Keratinocyte (primary cell): Measurements from ENCODE around the gene KRTAP12-4. TPM values are rescaled to one million over a fixed set of nuclear protein-coding genes. Genes with fewer than 3 reads are reported as not detected.

ENCODE experiments used
- DNase-seq: peaks from one replicate; pipeline ENCODE4 v3.0.0-alpha.2; 2011; ENCODE audit warnings: low read depth, missing footprints, low spot score
- FAIRE-seq: peaks from 2 replicates; lab custom pipeline; 2011; peaks lifted over from hg19 to GRCh38; lab: Jason Lieb, UNC
- H2AFZ ChIP-seq: 2 replicates; pipeline ENCODE4 v1.6.0; 2012; ENCODE audit warnings: low read length, control low read depth, inconsistent platforms; ENCODE audit not compliant: control insufficient read depth
- H3K27ac ChIP-seq: 2 replicates; pipeline ENCODE4 v1.5.1; 2011; ENCODE audit warnings: low read length; ENCODE audit not compliant: control insufficient read depth, insufficient read depth
- H3K27me3 ChIP-seq: 3 replicates; pipeline ENCODE4 v1.6.0; 2011; ENCODE audit warnings: low read length; ENCODE audit not compliant: control insufficient read depth, insufficient read depth; ENCODE audit errors: extremely low read depth
- H3K36me3 ChIP-seq, 2 experiments: 2 replicates in 1 of 2; 3 replicates in 1 of 2; pipeline ENCODE4 v1.5.1; 2011; ENCODE audit warnings: low read length in 2 of 2, mild to moderate bottlenecking in 1 of 2; ENCODE audit not compliant: control insufficient read depth in 2 of 2, insufficient read depth in 2 of 2; ENCODE audit errors: extremely low read depth in 1 of 2
- H3K4me1 ChIP-seq: 3 replicates; pipeline ENCODE4 v1.5.1; 2011; ENCODE audit warnings: low read length; ENCODE audit not compliant: control insufficient read depth, insufficient read depth; ENCODE audit errors: extremely low read depth
- H3K4me2 ChIP-seq: 3 replicates; pipeline ENCODE4 v1.6.0; 2011; ENCODE audit warnings: low read depth, low read length; ENCODE audit not compliant: control insufficient read depth, insufficient read depth; ENCODE audit errors: extremely low read depth
- H3K4me3 ChIP-seq, 3 experiments: fragments of 200-600 bp in 1 of 3; sonication (generic) in 1 of 3; 2 replicates in 2 of 3; 3 replicates in 1 of 3; pipeline ENCODE4 v1.5.1; 2011 to 2016; ENCODE audit warnings: low read length in 3 of 3, mild to moderate bottlenecking in 3 of 3, control low read depth in 2 of 3, inconsistent platforms in 1 of 3, low read depth in 1 of 3, mixed read lengths in 1 of 3, mixed run types in 1 of 3, moderate library complexity in 1 of 3; ENCODE audit not compliant: control insufficient read depth in 2 of 3, insufficient read depth in 2 of 3; ENCODE audit errors: extremely low read depth in 1 of 3
- H3K79me2 ChIP-seq: 2 replicates; pipeline ENCODE4 v1.6.0; 2012; ENCODE audit warnings: low read length; ENCODE audit not compliant: control insufficient read depth, insufficient read depth
- H3K9ac ChIP-seq: 3 replicates; pipeline ENCODE4 v1.6.0; 2011; ENCODE audit warnings: low read length; ENCODE audit not compliant: control insufficient read depth, insufficient read depth; ENCODE audit errors: extremely low read depth
- H3K9me1 ChIP-seq: 3 replicates; pipeline ENCODE4 v1.6.0; 2011; ENCODE audit warnings: low read length; ENCODE audit not compliant: control insufficient read depth, insufficient read depth; ENCODE audit errors: extremely low read depth
- H3K9me3 ChIP-seq: 2 replicates; pipeline ENCODE4 v1.5.1; 2012; ENCODE audit warnings: low read depth, low read length; ENCODE audit not compliant: control insufficient read depth
- H4K20me1 ChIP-seq: 3 replicates; pipeline ENCODE4 v1.6.0; 2011; ENCODE audit warnings: low read length; ENCODE audit not compliant: control insufficient read depth, insufficient read depth; ENCODE audit errors: extremely low read depth
- EZH2 ChIP-seq: IDR thresholded peaks from one replicate; pipeline ENCODE4 v1.6.1; 2012; ENCODE audit warnings: inconsistent platforms, mild to moderate bottlenecking, low read length, moderate library complexity
- dilution Hi-C: fragments of 300-500 bp; cut with MboI; formaldehyde crosslinking; loops from one replicate; pipeline ENCODE4 v1.7.0; 2020; ENCODE audit warnings: low sequenced_read_pairs; ENCODE audit not compliant: extremely low pct_ligation_motif_present
- polyA plus RNA-seq, 5 experiments: library from polyadenylated mRNA; depleted of rRNA in 3 of 5; stranded (reverse) in 3 of 5; stranded (forward) in 1 of 5; unstranded in 1 of 5; fragments of >200 nt; gene quantifications; 1 replicate in 1 of 5; 2 replicates in 3 of 5; 3 replicates in 1 of 5; pipeline versions ENCODE4 v1.2.1 to v1.2.3, GENCODE V29; 2011 to 2012; ENCODE audit warnings: missing spikeins in 2 of 5, low read depth in 1 of 5, low replicate concordance in 1 of 5
- TF ChIP-seq, protein P1 (sequence below), 3 experiments: IDR thresholded peaks in 1 of 3; conservative IDR thresholded peaks in 1 of 3; optimal IDR thresholded peaks in 1 of 3; 2 replicates in 2 of 3; 3 replicates in 1 of 3; pipeline versions ENCODE3 to v1.5.1; 2011; ENCODE audit warnings: low read length in 3 of 3, mild to moderate bottlenecking in 3 of 3, moderate library complexity in 2 of 3, control low read depth in 1 of 3, inconsistent platforms in 1 of 3; ENCODE audit not compliant: insufficient read depth in 2 of 3; ENCODE audit errors: extremely low read depth in 1 of 3

KRTAP12-4 gene
- polyA plus RNA-seq, 1 donor (not counting 4 experiments of a cell fraction or from before 2014, with no cell fraction given), result not detected

GRCh38 chr21:44657635-44658540 is 3.4 kb upstream of the KRTAP12-4 start, which contains the start of gene KRTAP12-3:
KRTAP12-3 (plus strand) TSS chr21:44657932; CDS start chr21:44657980, 48 bp downstream.
- Histone ChIP-seq H3K4me3 (no peak within 1 kb of the TSS), H3K79me2 (no peaks in the 10 kb centered on the region), H3K9ac (no peak within 1 kb of the TSS), H2AFZ (no peak within 1 kb of the TSS), H3K36me3 (no peaks in the 10 kb centered on the region), H3K4me2 (no peak within 1 kb of the TSS), H3K27me3 (no peaks in the 10 kb centered on the region), H3K9me3 (no peaks in the 10 kb centered on the region), H3K4me1 (no peaks in the 10 kb centered on the region), H4K20me1 (no peaks in the 10 kb centered on the region), H3K27ac (no peak within 1 kb of the TSS), H3K9me1 (no peaks in the 10 kb centered on the region)
- FAIRE-seq (no peak), DNase-seq (no peak)
- dilution Hi-C loops, result no loop called here
- no peak for TF ChIP-seq EZH2

DNA sequence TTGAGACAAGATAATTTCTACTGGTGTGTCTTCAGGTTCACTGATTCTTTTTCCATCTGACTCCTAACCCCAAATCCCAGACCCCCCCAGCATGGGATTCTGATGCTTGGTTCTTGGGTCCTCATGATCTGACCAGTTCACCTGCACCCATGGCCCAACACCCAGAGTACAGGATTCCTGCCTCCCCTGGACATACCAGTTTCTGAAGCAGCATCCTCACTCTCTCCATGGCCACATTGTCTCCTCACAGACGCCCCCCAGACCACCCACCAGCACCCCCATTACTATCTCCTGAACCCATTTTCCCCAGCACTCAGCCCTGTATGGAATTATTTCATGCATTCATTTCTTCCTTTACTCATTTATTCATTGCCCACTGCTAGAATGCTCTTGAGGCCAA is 2.4 kb upstream of the KRTAP12-4 start:
- H3K4me2 ChIP-seq, result no peak overlapping the region
- H2AFZ ChIP-seq, result no peak overlapping the region
- H4K20me1 ChIP-seq, result no peaks in the 10 kb centered on the region
- FAIRE-seq (no peak), DNase-seq (no peak)
- no peak overlapping the region for H3K27ac ChIP-seq
- no peak overlapping the region for H3K4me3 ChIP-seq
- no peak overlapping the region for H3K9ac ChIP-seq
- dilution Hi-C loops, result no loop called here
- no peaks in the 10 kb centered on the region for H3K79me2 ChIP-seq
- H3K9me3 ChIP-seq, result no peaks in the 10 kb centered on the region
- no peaks in the 10 kb centered on the region for H3K27me3 ChIP-seq
- no peaks in the 10 kb centered on the region for H3K36me3 ChIP-seq
- no peaks in the 10 kb centered on the region for H3K9me1 ChIP-seq
- H3K4me1 ChIP-seq, result no peaks in the 10 kb centered on the region
- TF ChIP-seq, protein P1, sequence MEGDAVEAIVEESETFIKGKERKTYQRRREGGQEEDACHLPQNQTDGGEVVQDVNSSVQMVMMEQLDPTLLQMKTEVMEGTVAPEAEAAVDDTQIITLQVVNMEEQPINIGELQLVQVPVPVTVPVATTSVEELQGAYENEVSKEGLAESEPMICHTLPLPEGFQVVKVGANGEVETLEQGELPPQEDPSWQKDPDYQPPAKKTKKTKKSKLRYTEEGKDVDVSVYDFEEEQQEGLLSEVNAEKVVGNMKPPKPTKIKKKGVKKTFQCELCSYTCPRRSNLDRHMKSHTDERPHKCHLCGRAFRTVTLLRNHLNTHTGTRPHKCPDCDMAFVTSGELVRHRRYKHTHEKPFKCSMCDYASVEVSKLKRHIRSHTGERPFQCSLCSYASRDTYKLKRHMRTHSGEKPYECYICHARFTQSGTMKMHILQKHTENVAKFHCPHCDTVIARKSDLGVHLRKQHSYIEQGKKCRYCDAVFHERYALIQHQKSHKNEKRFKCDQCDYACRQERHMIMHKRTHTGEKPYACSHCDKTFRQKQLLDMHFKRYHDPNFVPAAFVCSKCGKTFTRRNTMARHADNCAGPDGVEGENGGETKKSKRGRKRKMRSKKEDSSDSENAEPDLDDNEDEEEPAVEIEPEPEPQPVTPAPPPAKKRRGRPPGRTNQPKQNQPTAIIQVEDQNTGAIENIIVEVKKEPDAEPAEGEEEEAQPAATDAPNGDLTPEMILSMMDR (optimal IDR thresholded peaks at IDR 0.05 in 1 of 3, IDR thresholded peaks at IDR 0.05 in 1 of 3, conservative IDR thresholded peaks at IDR 0.05 in 1 of 3; ENCODE audit: extremely low read depth in 1 of 3, insufficient read depth in 2 of 3, low read length in 3 of 3), result no peak
